Stromal cell of bone marrow (primary cell): ENCODE data around the gene NAIP.
"Not testable (repeated sequence)": the region's sequence is repeated elsewhere in the genome, so short reads cannot be mapped to it uniquely, and the experiment has no call there.

ENCODE experiments used
- DNase-seq: peaks from one replicate; pipeline ENCODE4 v3.0.0-alpha.2; 2012; ENCODE audit warnings: low read depth

The NAIP gene, protein sequence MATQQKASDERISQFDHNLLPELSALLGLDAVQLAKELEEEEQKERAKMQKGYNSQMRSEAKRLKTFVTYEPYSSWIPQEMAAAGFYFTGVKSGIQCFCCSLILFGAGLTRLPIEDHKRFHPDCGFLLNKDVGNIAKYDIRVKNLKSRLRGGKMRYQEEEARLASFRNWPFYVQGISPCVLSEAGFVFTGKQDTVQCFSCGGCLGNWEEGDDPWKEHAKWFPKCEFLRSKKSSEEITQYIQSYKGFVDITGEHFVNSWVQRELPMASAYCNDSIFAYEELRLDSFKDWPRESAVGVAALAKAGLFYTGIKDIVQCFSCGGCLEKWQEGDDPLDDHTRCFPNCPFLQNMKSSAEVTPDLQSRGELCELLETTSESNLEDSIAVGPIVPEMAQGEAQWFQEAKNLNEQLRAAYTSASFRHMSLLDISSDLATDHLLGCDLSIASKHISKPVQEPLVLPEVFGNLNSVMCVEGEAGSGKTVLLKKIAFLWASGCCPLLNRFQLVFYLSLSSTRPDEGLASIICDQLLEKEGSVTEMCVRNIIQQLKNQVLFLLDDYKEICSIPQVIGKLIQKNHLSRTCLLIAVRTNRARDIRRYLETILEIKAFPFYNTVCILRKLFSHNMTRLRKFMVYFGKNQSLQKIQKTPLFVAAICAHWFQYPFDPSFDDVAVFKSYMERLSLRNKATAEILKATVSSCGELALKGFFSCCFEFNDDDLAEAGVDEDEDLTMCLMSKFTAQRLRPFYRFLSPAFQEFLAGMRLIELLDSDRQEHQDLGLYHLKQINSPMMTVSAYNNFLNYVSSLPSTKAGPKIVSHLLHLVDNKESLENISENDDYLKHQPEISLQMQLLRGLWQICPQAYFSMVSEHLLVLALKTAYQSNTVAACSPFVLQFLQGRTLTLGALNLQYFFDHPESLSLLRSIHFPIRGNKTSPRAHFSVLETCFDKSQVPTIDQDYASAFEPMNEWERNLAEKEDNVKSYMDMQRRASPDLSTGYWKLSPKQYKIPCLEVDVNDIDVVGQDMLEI (N-terminal part only)

DNA sequence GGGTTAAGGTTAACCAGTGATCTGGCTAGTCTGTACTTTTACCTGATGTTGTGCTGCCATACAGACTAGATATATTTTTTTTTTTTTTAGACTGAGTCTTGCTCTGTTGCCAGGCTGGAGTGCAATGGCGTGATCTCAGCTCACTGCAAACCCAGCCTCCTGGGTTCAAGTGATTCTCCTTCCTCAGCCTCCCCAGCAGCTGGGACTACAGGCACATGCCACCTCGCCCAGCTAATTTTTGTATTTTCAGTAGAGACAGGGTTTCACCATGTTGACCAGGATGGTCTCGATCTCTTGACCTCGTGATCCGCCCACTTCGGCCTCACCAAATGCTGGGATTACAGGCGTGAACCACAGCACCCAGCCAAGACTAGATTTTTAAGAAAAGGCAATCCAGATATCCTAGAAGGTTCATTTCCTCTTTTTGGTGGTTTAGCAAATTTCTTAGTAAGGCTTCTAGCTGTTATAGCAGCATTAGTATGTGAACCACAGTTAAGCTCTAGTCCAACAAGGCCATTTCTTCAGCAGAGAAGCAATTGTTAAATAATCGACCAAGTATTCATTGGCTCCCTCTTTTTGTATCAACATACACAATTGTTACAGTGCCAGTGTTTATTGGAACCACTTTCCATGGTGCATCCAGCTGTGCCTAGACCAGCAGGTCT is at the start of gene NAIP:
NAIP (minus strand) TSS at position 51 of the 665 bp plus-strand sequence. CDS start 12,424 bp downstream, outside the sequence.
- not testable (repeated sequence) for DNase-seq

DNA sequence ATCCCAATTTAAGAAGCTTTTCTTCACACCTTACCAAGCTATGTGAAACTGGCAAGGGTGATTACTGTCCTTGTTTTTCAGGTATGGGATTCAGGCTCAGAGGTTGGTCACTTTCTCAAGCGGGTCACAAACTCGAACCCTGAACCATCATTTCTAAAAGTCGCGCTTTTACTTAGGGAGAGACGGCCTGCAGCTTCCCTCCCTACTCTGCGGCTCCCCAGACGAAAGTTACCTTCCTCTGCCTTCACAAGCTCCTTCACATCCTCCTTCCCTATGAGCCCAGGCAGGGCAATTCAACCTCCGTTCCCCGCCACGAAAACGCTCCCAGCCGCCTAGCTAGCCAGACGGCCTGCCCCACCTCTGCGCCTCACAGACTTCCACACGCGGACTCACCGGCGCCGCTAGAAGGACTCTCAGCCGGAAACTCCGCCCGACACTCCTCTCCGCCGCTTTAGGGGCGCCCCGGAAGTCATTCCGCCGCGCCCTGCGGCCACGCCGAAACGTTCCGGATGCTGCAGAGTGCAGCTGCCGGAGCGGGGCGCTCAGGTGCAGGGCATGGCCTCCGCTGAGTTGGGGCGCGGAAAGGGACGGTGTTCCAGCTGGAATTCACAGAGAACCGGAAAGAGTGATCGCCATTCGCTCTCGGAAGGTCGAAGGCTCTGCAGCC is 42.3 kb upstream of the NAIP start, which contains the start of gene GTF2H2:
GTF2H2 (minus strand) TSS at position 415 of the 667 bp plus-strand sequence. CDS start 4,913 bp downstream, outside the sequence.
- DNase-seq = not testable (repeated sequence)

DNA sequence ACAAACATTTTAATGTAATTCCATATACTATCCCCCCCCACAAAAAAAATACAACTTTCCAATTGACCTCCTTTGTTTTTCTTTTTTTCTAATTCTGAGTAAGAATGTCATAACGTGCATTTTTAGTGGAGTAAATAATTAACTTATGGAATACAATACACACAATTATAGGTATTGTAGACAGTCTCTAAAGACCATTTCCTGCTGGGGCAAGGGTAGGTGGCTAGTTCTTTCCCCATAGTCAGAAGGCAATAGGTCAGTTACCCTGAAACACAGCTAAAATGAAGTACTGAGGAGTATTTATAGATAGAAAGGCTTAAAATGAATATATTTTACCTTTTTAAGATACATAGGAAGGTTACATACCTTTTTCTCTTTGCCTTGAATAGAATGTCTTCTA is 36.2 kb upstream of the NAIP start:
- DNase-seq = not testable (repeated sequence)

DNA sequence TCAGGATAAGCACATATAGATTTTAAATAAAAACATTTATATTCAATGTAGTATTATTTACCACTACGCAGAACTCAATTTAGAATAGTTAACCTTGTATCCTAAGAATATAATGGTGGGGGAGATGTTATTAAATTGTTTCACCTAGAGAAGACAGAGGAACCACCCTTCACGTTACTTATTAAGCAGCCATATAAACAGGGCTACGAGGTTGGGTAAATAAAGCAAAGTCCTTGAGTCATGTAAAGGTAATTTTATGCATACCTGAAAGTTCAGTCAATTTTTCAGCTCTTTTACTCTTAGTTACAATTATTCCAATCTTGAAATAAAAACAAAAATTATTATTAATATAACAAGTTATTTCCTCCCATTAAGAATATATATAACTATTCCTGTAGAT is 34.3 kb upstream of the NAIP start:
- not testable (repeated sequence) for DNase-seq

DNA sequence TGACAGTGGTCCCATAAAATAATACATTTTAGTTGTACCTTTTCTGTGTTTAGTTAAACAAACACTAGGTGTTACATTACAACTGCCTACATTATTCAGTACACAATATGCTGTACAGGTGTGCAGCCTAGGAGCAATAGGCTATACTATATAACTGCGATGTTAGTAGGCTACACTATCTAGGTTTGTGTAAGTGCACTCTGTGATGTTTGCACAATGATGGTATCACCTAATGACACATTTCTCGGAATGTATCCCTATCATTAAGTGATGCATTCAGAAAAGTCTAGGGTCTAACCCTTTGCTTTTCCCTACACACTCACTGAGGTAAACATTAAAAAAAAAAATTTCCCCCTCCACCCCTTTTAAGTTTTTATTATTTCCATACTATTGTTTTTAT is 19.7 kb upstream of the NAIP start:
- DNase-seq = not testable (repeated sequence)

DNA sequence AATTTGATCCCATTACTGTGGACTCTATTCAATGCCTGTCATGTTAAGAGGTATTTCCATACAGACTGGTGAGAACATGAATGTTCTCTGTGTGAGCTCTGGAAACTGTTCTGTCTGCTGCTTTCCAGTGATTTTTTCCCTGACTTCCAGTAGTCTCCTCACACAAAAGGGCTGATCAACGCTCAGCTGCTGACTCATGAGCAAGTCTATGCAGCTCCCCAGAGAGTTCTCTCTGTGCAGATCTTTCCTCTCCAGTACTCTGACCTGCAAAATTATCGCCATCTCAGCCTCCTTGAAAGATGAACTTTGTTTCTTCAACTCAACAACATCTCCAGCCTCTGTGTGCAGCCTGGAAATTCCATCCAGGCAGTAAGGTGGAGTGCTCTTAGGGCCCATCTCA is 19.0 kb upstream of the NAIP start:
- not testable (repeated sequence) for DNase-seq

DNA sequence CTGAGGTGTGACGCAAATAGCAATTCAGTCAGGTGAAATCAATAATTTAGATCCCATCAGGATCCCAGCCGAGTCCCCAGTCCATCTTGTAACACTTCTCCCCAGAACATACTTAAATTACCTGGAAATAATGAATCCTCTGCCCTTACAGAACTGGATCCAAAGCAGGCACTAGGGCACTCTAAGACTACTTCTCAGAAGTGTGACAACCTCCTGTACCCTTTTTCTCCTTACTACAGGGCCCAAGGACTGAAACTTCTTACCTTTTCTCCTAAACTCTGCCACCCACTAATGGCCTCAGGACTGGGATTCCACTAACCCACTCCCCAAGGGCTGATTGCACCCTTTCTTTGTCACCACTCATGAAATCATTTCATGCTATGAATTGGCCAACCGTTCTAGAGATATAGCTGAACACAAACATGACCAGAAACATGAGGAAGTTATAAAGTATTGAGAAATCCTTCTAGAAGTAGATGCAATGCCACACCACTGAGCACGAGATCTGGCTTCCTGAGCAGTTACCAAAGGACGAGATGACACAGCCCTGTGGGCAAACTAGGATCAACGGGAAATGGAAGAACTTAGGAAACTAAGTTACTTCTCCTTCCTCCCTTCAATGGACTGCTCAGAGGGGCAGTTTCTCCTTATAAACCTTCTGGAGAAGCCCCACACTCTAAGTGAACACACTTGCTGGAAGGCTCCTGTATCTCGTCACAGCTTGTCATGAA is 6.1 kb upstream of the NAIP start:
- DNase-seq = not testable (repeated sequence)

DNA sequence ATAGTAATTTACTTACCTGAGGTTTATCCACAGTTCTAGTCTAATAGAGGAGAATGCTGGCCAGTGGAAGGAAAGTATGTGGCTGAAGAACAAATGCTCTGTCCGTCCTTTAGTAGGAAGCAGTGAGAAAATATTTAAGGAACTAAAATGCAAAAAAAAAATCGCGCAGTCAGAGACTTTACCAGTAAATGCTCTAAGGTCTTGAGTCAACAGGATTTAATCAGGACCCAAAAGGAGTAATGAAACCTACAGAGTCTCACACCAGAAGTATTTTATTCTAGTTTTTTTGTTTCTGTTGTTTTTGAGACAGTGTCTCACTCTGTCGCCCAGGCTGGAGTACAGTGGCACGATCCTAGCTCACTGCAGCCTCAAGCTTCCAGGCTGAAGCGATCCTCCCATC is 4.5 kb downstream of the NAIP start:
- not testable (repeated sequence) for DNase-seq

DNA sequence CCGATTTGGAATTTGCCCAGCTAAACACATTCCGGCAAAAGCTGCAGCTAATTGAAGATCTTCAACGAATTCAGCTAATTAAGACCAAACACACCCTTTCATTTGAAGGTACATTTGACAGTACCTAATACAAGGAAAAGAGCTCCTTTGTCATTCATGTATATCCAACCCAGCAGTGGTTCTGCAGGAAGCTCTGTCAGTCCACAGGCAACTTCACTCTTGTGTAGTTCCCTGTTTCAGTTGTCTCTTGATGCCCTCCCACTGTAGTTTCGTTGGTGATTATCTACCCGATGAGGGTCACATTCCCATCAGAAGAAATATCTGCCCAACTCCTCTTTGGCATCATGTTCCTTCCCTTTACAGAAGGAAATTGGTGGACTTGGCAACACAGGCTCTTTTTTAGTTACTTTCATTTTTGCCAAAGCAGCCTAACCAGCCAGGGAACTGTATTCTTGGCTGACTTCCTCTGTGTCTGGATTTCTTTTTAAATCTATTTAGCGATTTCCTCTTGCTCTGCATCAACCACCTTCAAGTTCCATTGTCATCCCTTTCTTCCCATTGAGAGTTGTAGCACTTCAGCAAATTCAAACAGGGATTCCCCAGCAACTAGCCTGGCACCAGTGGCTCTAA is 6.6 kb downstream of the NAIP start:
- not testable (repeated sequence) for DNase-seq

DNA sequence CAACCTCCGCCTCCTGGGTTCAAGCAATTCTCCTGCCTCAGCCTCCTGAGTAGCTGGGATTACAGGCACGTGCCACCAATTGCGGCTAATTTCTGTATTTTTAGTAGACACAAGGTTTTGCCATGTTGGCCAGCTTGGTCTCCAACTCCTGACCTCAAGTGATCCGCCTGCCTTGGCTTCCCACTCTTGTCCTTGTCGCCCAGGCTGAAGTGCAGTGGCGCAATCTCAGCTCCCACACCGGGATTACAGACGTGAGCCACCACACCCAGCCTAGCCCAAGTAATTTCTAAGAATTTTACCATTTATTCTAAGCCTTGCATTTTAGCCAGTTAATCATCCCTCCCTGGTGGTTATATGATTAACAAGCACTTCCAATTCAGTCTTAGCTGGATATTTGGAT is 11.0 kb downstream of the NAIP start:
- DNase-seq = no peak

DNA sequence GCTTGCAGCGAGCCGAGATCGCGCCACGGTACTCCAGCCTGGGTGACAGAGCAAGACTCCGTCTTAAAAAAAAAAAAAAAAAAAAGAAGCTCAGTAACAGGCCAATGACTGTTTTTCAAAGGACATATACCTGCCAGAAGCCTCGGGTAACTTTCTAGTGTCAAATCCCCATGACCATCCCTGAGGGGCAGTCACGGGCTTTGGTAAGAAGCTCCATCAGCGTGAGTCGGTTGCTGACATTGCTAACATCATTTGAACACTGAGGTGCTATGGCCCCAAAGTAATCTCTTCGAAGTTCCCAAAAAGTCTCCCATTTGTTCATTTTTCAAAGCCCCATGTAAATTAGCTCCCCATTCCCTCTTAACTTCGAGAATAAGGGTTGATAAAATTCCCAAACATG is 11.6 kb downstream of the NAIP start:
- no peak for DNase-seq

DNA sequence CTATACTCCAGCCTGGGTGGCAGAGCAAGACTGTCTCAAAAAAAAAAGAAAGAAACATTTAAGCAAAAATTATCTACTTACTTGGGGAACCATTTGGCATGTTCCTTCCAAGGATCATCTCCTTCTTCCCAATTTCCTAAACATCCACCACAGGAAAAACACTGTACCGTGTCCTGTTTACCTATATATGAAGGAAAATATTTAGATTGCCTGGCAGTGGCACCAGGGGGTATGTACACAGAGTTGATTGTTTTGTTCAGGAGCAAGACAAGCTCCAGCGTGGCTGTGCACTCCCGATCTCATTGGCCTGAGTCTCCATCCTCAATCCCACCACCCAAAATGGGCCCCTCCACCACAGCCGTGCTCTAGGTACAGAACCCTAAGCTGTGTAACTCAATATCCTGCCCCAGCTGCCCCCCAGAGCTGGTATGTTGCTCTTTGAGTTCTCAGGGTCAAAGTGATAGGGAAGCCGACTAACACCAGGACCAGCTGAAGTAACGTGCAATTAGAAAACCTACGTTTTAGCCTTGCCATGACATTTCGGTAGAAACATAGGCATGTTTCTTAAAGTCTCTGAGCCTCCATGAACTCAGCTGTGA is 13.8 kb downstream of the NAIP start:
- no peak for DNase-seq

DNA sequence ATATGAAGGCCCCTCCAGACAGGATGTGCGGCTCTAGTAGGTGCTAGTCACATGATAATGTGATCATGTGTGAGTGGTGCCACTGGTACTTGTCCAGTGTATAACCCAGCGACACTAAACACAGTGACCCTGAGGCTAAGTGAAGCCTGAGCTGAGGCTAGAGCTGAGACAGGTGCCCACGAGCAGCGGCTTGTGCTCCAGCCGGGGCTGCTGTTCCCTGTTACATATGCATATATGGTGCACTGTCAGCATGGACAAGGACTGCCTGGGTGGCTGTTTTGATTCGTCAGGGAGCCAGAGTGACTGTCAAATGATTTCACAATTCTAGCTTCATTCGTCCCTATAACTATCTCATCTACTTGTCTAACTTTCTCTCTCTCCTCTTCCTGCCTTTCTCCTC is 18.2 kb downstream of the NAIP start:
- DNase-seq = not testable (repeated sequence)

DNA sequence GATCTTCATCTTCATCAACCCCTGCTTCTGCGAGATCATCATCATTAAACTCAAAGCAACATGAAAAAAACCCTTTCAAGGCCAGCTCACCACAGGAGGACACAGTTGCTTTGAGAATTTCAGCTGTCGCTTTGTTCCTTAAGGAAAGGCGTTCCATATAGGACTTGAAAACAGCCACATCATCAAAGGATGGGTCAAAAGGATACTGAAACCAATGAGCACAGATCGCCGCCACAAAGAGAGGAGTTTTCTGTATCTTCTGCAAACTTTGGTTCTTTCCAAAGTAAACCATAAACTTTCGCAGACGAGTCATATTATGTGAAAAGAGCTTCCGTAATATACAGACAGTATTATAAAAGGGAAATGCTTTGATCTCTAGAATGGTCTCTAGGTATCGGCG is 40.3 kb downstream of the NAIP start:
- not testable (repeated sequence) for DNase-seq

DNA sequence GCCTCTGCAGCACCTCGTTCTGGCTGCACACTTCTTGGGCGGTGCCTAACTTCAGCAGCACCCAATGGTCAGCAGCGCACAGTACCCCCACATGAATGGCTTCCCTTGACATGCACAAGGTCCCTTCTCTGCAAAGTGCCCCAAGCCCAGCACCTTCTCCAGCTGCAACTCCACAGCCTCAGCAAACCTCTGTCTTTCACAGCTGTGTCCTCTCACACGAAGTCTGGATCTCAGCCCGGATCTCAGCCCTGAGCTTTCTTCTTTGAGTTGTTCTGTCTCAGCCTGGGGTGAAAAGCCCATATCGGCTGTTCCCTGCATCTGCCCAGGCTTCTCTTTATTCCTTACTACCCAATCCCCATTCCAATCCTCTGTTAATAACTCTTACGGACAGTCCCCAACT is 57.9 kb downstream of the NAIP start:
- DNase-seq = not testable (repeated sequence)

DNA sequence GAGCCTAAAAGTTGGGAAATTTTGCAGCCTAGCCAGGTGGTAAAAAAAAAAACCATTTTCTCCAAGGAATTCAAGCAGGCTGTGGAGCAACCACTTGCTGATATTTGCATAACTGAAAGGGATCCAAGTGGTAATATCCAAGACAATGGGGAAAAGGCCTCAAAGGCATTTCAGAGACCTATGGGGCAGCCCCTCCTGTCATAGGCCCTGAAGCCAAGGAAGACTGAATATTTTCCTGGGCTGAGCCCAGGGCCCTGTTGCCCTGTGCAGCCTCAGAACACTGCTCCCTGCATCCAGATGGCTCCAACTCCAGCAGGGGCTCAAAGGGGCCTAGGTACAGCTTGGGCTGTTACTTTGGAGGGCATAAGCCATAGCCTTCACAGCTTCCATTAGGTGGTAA is 60.6 kb downstream of the NAIP start:
- DNase-seq = not testable (repeated sequence)

DNA sequence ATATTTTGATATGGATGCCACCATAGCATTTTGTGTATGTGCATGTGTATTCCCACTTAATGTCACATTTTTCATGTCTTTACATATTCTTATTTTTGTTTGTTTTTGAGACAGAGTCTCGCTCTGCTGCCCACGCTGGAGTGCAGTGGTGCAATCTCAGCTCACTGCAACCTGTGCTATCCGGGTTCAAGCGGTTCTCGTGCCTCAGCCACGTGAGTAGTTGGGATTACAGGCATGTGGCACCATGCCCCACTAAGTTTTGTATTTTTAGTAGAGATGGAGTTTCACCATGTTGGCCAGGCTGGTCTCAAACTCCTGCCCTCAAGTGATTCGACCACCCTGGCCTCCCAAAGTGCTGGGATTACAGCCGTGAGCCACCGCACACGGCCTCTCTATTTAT is 72.1 kb downstream of the NAIP start:
- DNase-seq = not testable (repeated sequence)

DNA sequence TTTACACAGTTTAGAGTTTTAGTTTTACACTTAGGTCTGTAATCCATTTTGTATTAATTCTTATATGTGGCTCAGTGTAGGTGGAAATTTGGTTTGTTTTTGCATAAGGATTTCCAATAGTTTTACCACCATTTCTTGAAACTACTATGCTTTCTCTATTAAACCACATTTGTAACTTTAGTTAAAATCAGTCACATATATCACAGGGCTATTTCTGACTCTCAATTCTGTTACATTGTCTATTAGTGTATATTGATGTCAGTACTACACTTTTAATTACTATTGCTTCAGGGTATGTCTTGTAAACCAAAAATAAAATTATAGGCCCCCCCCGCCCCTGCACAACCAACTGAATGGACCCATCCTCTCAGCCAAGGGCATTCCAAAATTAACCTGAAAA is 92.6 kb downstream of the NAIP start:
- not testable (repeated sequence) for DNase-seq

DNA sequence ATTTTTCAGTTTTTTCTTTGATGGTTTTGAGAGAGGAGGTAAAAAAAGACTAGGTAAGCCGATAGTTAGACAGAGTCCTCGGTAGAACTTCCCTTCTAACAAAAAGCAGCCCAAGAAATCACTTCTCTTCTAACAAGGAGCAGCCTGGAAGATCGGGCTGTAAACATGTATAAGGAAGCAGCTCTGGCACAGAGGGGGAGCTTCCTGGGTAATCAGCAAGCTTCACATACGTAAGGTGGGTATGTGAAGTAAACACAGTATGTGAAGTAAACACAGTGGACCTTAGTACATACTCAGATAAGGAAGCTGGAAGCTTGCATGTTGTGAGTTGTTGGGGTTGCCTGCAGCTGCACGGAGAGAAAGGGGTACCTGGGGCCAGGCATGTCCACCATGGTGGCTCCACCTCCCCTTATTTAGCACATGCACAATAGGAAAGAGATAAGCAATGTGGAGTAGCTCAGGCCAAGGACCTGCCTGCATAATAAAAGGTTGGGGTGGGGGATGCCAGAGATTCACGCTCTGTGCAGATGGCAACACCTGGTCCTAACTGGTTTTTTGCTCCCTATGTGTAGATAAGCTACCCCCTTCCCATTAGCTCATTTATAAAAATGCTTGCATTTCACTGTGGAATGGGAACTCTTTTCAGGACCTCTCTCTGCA is 93.3 kb downstream of the NAIP start:
- DNase-seq = not testable (repeated sequence)
